Prostate gland (tissue), 2 donors: ENCODE data around the gene PRCC. TPM values are rescaled to one million over a fixed set of nuclear protein-coding genes. Genes with fewer than 3 reads are reported as not detected.

Experiments
- DNase-seq: peaks from one replicate; pipeline ENCODE4 v3.0.0-alpha.2; 2019; ENCODE audit warnings: low spot score
- H3K27ac ChIP-seq, 2 donors: fragments of 200-600 bp; sonication (generic); 2 replicates each; pipeline ENCODE4 v1.5.1; 2017 to 2019
- H3K27me3 ChIP-seq: fragments of 200-600 bp; sonication (generic); replicated peaks from 2 replicates; pipeline ENCODE4 v1.5.1; 2019; ENCODE audit not compliant: insufficient read depth
- H3K36me3 ChIP-seq, 2 donors: fragments of 200-600 bp; sonication (generic); 1 replicate in 1 of 2; 2 replicates in 1 of 2; pipeline versions ENCODE4 v1.5.1 to v1.8.1; 2017 to 2019
- H3K4me1 ChIP-seq: fragments of 200-600 bp; sonication (generic); replicated peaks from 2 replicates; pipeline ENCODE4 v1.5.1; 2019
- H3K4me3 ChIP-seq, 2 donors: fragments of 200-600 bp; sonication (generic); 2 replicates each; pipeline ENCODE4 v1.5.1; 2017 to 2019
- H3K9me3 ChIP-seq: fragments of 200-600 bp; sonication (generic); 2 replicates; pipeline ENCODE4 v1.5.1; 2017
- CTCF ChIP-seq, 4 experiments: fragments of 200-600 bp in 2 of 4; fragments of 450-650 bp in 2 of 4; sonication (generic) in 2 of 4; IDR thresholded peaks; 1 replicate in 3 of 4; 2 replicates in 1 of 4; pipeline ENCODE4 v1.5.1; 2016 to 2019; ENCODE audit warnings: antibody characterized with exemption in 4 of 4, mild to moderate bottlenecking in 2 of 4, moderate library complexity in 2 of 4
- POLR2A ChIP-seq: fragments of 450-650 bp; IDR thresholded peaks from one replicate; pipeline ENCODE4 v1.6.1; 2016; ENCODE audit warnings: antibody characterized with exemption, mild to moderate bottlenecking
- POLR2AphosphoS5 ChIP-seq: sonication (generic); formaldehyde crosslinking; IDR thresholded peaks from one replicate; pipeline ENCODE4 v1.6.1; 2017; ENCODE audit warnings: antibody characterized with exemption
- WGBS: methylation state at CpG from one replicate; pipeline ENCODE4 v1.1.5; 2018; 5-methylcytosine and 5-hydroxymethylcytosine counted together
- intact Hi-C: fragments of 100-400 bp; cut with DNase I; formaldehyde crosslinking; loops from one replicate; pipeline ENCODE4 v1.14.2; 2022
- total RNA-seq, 2 donors: library from RNA; depleted of rRNA; stranded (reverse); fragments of >200 nt; gene quantifications; one replicate each; pipeline ENCODE4 v1.1.0, GENCODE V29; 2016

The PRCC gene
- total RNA-seq, 2 donors from 2014 or later, result 33.0 to 61.5 TPM

GRCh38 chr1:156773607-156774006 is 6.3 kb downstream of the PRCC start:
- Histone ChIP-seq H3K36me3 (no peaks in the 10 kb centered on the region), H3K4me3 (no peak overlapping the region), H3K4me1 (peaks cover 5% of the 10 kb centered on the region), H3K9me3 (no peaks in the 10 kb centered on the region), H3K27ac (no peak overlapping the region), H3K27me3 (no peaks in the 10 kb centered on the region)
- TF ChIP-seq POLR2A (no peak), CTCF (IDR thresholded peaks at IDR 0.05) (no peak), POLR2AphosphoS5 (no peak)
- DNase-seq, result no peak
- 87% methylated on average over 3 of the region's 3 CpGs for WGBS
- intact Hi-C loops, result no loop called here

GRCh38 chr1:156775799-156776198 is 8.5 kb downstream of the PRCC start:
- DNase-seq, result no peak
- H3K4me3 ChIP-seq, result no peak overlapping the region
- H3K27ac ChIP-seq, result no peak overlapping the region
- no peaks in the 10 kb centered on the region for H3K36me3 ChIP-seq
- no peaks in the 10 kb centered on the region for H3K9me3 ChIP-seq
- TF ChIP-seq CTCF (IDR thresholded peaks at IDR 0.05) (no peak), POLR2A (no peak), POLR2AphosphoS5 (no peak)
- H3K4me1 ChIP-seq, result no peaks in the 10 kb centered on the region
- intact Hi-C loops, result no loop called here
- no peaks in the 10 kb centered on the region for H3K27me3 ChIP-seq
- 75% methylated on average over 5 of the region's 5 CpGs for WGBS

GRCh38 chr1:156776942-156777341 is 9.6 kb downstream of the PRCC start:
- Histone ChIP-seq H3K4me1 (no peaks in the 10 kb centered on the region), H3K27me3 (no peaks in the 10 kb centered on the region), H3K4me3 (no peak overlapping the region), H3K27ac (no peak overlapping the region), H3K36me3 (no peaks in the 10 kb centered on the region), H3K9me3 (no peaks in the 10 kb centered on the region)
- DNase-seq, result no peak
- WGBS, result 47% methylated on average over 4 of the region's 4 CpGs
- intact Hi-C loops, result no loop called here
- TF ChIP-seq POLR2AphosphoS5, result no peak
- no peak for TF ChIP-seq POLR2A
- no peak for TF ChIP-seq CTCF (IDR thresholded peaks at IDR 0.05)

- TF ChIP-seq POLR2AphosphoS5 (no peak), CTCF (IDR thresholded peaks at IDR 0.05) (no peak), POLR2A (no peak)
- Histone ChIP-seq H3K27ac (no peak overlapping the region), H3K27me3 (no peaks in the 10 kb centered on the region), H3K4me1 (no peaks in the 10 kb centered on the region), H3K9me3 (no peaks in the 10 kb centered on the region), H3K36me3 (no peaks in the 10 kb centered on the region), H3K4me3 (no peak overlapping the region)
- intact Hi-C loops, result no loop called here
- no peak for DNase-seq
- 38% methylated on average over 1 of the region's 1 CpG for WGBS
These were observed 10.2 kb downstream of the PRCC start for GRCh38 chr1:156777573-156777972.

GRCh38 chr1:156781585-156782186 is 14.4 kb downstream of the PRCC start:
- peaks cover 4% of the 10 kb centered on the region in 2 donors for H3K36me3 ChIP-seq
- TF ChIP-seq CTCF (IDR thresholded peaks at IDR 0.05), result no peak
- TF ChIP-seq POLR2A, result no peak
- TF ChIP-seq POLR2AphosphoS5, result no peak
- no peak for DNase-seq
- H3K27me3 ChIP-seq, result no peaks in the 10 kb centered on the region
- H3K4me3 ChIP-seq, result no peak overlapping the region
- H3K9me3 ChIP-seq, result no peaks in the 10 kb centered on the region
- H3K27ac ChIP-seq, result no peak overlapping the region
- intact Hi-C loops, result no loop called here
- H3K4me1 ChIP-seq, result no peaks in the 10 kb centered on the region
